B cell (primary cell): ENCODE data around the gene PCDH10. TPM values are rescaled to one million over a fixed set of nuclear protein-coding genes. Genes with fewer than 3 reads are reported as not detected.

Experiments
- ATAC-seq: fragments of 200-7000 bp; cut with Tn5 transposase; one replicate; pipeline ENCODE4 v1.10.0; 2021; ENCODE audit warnings: low read depth, mild to moderate bottlenecking, moderate number of reproducible peaks, moderate library complexity
- CTCF ChIA-PET: fragments of 350-600 bp; sonication (Branson Sonifier 250); formaldehyde crosslinking; loops from one replicate; lab custom pipeline; 2021; ENCODE audit warnings: antibody characterized with exemption, inconsistent platforms; lab: Charles Lee
- POLR2A ChIA-PET: fragments of 350-600 bp; sonication (Branson Sonifier 250); formaldehyde crosslinking; loops from one replicate; lab custom pipeline; 2021; ENCODE audit warnings: antibody characterized with exemption; lab: Charles Lee
- DNase-seq: peaks from one replicate; pipeline ENCODE4 v3.0.0; 2013
- H2AFZ ChIP-seq: 2 replicates; pipeline ENCODE4 v1.6.1; 2012; ENCODE audit warnings: mild to moderate bottlenecking, low read depth, low read length; ENCODE audit not compliant: insufficient read depth, poor library complexity, severe bottlenecking
- H3K27ac ChIP-seq, 2 donors: 1 replicate in 1 of 2; 2 replicates in 1 of 2; pipeline ENCODE4 v1.5.1; 2012 to 2013; ENCODE audit warnings: low read length in 2 of 2, mild to moderate bottlenecking in 2 of 2, moderate library complexity in 1 of 2
- H3K27me3 ChIP-seq, 4 experiments: fragments of 200-600 bp in 1 of 4; sonication (generic) in 1 of 4; replicated peaks in 1 of 4; 1 replicate in 2 of 4; 2 replicates in 2 of 4; pipeline versions ENCODE4 v1.6.1 to v1.7.0; 2013 to 2016; ENCODE audit warnings: low read length in 3 of 4, mild to moderate bottlenecking in 2 of 4, mixed read lengths in 1 of 4, moderate library complexity in 1 of 4; ENCODE audit not compliant: insufficient read depth in 4 of 4, control insufficient read depth in 3 of 4; ENCODE audit errors: control extremely low read depth in 1 of 4
- H3K36me3 ChIP-seq, 2 experiments: replicated peaks in 1 of 2; 1 replicate in 1 of 2; 2 replicates in 1 of 2; pipeline versions ENCODE4 v1.6.1 to v1.7.1; 2013; ENCODE audit warnings: low read length in 1 of 2; ENCODE audit not compliant: insufficient read depth in 2 of 2, control insufficient read depth in 1 of 2; ENCODE audit errors: control extremely low read depth in 1 of 2, extremely low read depth in 1 of 2
- H3K4me1 ChIP-seq, 2 donors: fragments of 200-600 bp in 1 of 2; sonication (generic) in 1 of 2; 1 replicate in 1 of 2; 2 replicates in 1 of 2; pipeline versions ENCODE4 v1.5.1 to v1.6.1; 2013 to 2017; ENCODE audit warnings: low read length in 2 of 2; ENCODE audit not compliant: control insufficient read depth in 2 of 2, insufficient read depth in 2 of 2
- H3K4me2 ChIP-seq: replicated peaks from 2 replicates; pipeline ENCODE3; 2012; ENCODE audit warnings: mild to moderate bottlenecking, low read depth, low read length; ENCODE audit not compliant: poor library complexity, severe bottlenecking
- H3K4me3 ChIP-seq, 5 experiments: fragments of 200-600 bp in 1 of 5; sonication (generic) in 1 of 5; 1 replicate in 3 of 5; 2 replicates in 2 of 5; pipeline versions ENCODE4 v1.5.1 to v1.7.0; 2011 to 2016; ENCODE audit warnings: low read length in 4 of 5, mild to moderate bottlenecking in 4 of 5, low read depth in 2 of 5, control low read depth in 1 of 5, moderate library complexity in 1 of 5; ENCODE audit not compliant: insufficient read depth in 1 of 5; ENCODE audit errors: control extremely low read depth in 1 of 5, extremely low read depth in 1 of 5
- H3K79me2 ChIP-seq: fragments of 200-600 bp; sonication (generic); one replicate; pipeline ENCODE4 v1.6.0; 2016; ENCODE audit warnings: low read length; ENCODE audit not compliant: control insufficient read depth, insufficient read depth
- H3K9ac ChIP-seq: fragments of 200-600 bp; sonication (generic); 2 replicates; pipeline ENCODE4 v1.6.1; 2017; ENCODE audit warnings: mild to moderate bottlenecking, low read length, moderate library complexity
- H3K9me3 ChIP-seq, 3 donors: one replicate each; pipeline versions ENCODE4 v1.6.1 to v1.7.1; 2013; ENCODE audit warnings: low read length in 2 of 3; ENCODE audit not compliant: control insufficient read depth in 2 of 3, insufficient read depth in 1 of 3; ENCODE audit errors: control extremely low read depth in 1 of 3
- H4K20me1 ChIP-seq: 2 replicates; pipeline ENCODE4 v1.6.0; 2012; ENCODE audit warnings: mild to moderate bottlenecking, low read length; ENCODE audit not compliant: insufficient read depth, control insufficient read depth, poor library complexity, severe bottlenecking
- H3K27ac Mint-ChIP-seq: one replicate; pipeline ENCODE4 v1.8.0; 2021; ENCODE audit warnings: mixed read lengths
- H3K27me3 Mint-ChIP-seq: one replicate; pipeline ENCODE4 v1.8.0; 2021; ENCODE audit warnings: mixed read lengths
- H3K4me1 Mint-ChIP-seq: one replicate; pipeline ENCODE4 v1.8.0; 2021; ENCODE audit warnings: mixed read lengths
- H3K4me3 Mint-ChIP-seq: one replicate; pipeline ENCODE4 v1.8.0; 2021; ENCODE audit warnings: mixed read lengths
- H3K9me3 Mint-ChIP-seq: one replicate; pipeline ENCODE4 v1.8.0; 2022; ENCODE audit warnings: mixed read lengths; ENCODE audit not compliant: insufficient read depth
- EZH2 ChIP-seq: IDR thresholded peaks from 2 replicates; pipeline ENCODE4 v1.6.1; 2012; ENCODE audit warnings: borderline replicate concordance, low read depth, mild to moderate bottlenecking, moderate library complexity, low read length; ENCODE audit not compliant: insufficient read depth, poor library complexity, severe bottlenecking
- WGBS: methylation state at CpG from one replicate; pipeline ENCODE4 v1.1.5; 2013; ENCODE audit warnings: missing lambda C conversion rate; ENCODE audit not compliant: insufficient coverage; 5-methylcytosine and 5-hydroxymethylcytosine counted together
- intact Hi-C: fragments of 100-400 bp; cut with micrococcal nuclease; formaldehyde crosslinking; loops from one replicate; pipeline ENCODE4 v1.10.0; 2022
- polyA plus RNA-seq: library from polyadenylated mRNA; depleted of rRNA; stranded (reverse); fragments of >200 nt; gene quantifications from 2 replicates; pipeline ENCODE4 v1.2.3, GENCODE V29; 2012
- total RNA-seq, 2 donors: library from RNA; stranded (reverse); fragments of 120-200 nt in 1 of 2; gene quantifications; 1 replicate in 1 of 2; 2 replicates in 1 of 2; pipeline versions ENCODE4 v1.2.3 to v1.2.4, GENCODE V29; 2013 to 2022
- TF ChIP-seq, protein P1 (sequence below): fragments of 200-600 bp; IDR thresholded peaks from one replicate; pipeline ENCODE4 v1.8.0; 2022; ENCODE audit warnings: antibody characterized with exemption, mild to moderate bottlenecking

PCDH10 gene
- total and polyA plus RNA-seq, 2 donors (not counting 1 experiment from before 2014, with no cell fraction given) = not detected

- Histone ChIP-seq H2AFZ (no peak overlapping the region), H3K27me3 (peaks cover 0 to 16% (median 8%) of the 10 kb centered on the region in 4 experiments), H3K79me2 (no peaks in the 10 kb centered on the region), H3K36me3 (no peaks in the 10 kb centered on the region), H3K4me3 (no peak overlapping the region), H3K4me2 (no peak overlapping the region), H3K9me3 (peaks cover 0 to 11% (median 0%) of the 10 kb centered on the region in 3 donors), H3K27ac (no peak overlapping the region), H3K4me1 (no peaks in the 10 kb centered on the region), H4K20me1 (no peaks in the 10 kb centered on the region), H3K9ac (no peak overlapping the region)
- intact Hi-C loops = no loop called here
- no peak overlapping the region for H3K4me3 Mint-ChIP-seq
- H3K9me3 Mint-ChIP-seq = no peaks in the 10 kb centered on the region
- DNase-seq = no peak
- CTCF ChIA-PET = no interaction called here
- POLR2A ChIA-PET = no interaction called here
- ATAC-seq = no peak
- H3K4me1 Mint-ChIP-seq = no peaks in the 10 kb centered on the region
- WGBS = no CpG with 5 or more reads among the region's 2 CpGs
- no peak overlapping the region for H3K27ac Mint-ChIP-seq
- TF ChIP-seq, protein P1, sequence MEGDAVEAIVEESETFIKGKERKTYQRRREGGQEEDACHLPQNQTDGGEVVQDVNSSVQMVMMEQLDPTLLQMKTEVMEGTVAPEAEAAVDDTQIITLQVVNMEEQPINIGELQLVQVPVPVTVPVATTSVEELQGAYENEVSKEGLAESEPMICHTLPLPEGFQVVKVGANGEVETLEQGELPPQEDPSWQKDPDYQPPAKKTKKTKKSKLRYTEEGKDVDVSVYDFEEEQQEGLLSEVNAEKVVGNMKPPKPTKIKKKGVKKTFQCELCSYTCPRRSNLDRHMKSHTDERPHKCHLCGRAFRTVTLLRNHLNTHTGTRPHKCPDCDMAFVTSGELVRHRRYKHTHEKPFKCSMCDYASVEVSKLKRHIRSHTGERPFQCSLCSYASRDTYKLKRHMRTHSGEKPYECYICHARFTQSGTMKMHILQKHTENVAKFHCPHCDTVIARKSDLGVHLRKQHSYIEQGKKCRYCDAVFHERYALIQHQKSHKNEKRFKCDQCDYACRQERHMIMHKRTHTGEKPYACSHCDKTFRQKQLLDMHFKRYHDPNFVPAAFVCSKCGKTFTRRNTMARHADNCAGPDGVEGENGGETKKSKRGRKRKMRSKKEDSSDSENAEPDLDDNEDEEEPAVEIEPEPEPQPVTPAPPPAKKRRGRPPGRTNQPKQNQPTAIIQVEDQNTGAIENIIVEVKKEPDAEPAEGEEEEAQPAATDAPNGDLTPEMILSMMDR = no peak
- no peak for TF ChIP-seq EZH2
- peaks cover 14% of the 10 kb centered on the region for H3K27me3 Mint-ChIP-seq
Measured at GRCh38 chr4:133156556-133156955, 7.5 kb downstream of the PCDH10 start.

DNA sequence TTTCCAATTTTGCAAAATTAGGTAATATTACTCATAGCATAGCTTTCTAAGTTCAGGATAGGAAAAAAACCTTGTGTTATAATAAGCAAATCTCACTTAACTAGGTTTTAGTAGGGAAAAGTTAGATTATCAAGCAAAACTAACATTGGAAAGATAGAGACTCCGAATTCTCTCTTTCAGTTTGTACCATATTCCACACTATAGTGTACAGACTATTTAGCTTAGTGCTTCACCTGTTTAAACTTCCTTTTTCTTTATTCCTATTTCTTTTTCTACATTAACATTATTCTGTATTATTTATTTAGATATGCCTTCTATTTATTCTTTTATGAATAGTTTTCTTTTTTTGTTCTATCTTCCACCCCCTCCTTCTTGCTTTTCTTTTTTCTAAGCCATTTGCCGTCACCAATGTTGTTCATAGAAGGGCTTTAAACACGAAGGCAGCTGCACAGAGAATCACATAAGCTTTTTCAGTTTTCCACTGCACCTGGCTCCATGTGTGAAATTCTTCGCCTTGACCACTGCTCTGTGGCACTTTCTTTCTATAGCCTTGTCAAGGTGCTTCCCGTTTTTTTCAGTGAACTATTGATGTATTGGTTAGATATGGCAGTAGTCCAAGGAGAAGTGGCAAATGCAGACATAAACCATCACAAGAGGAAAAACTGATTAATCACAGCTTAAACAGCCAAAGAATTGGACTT, 8.5 kb downstream of the PCDH10 start:
- H4K20me1 ChIP-seq = no peaks in the 10 kb centered on the region
- no peak overlapping the region for H3K4me2 ChIP-seq
- H3K4me1 ChIP-seq = no peaks in the 10 kb centered on the region
- no peaks in the 10 kb centered on the region for H3K79me2 ChIP-seq
- Mint-ChIP-seq H3K27ac (no peak overlapping the region), H3K4me1 (no peaks in the 10 kb centered on the region), H3K27me3 (peaks cover 10% of the 10 kb centered on the region), H3K4me3 (no peak overlapping the region), H3K9me3 (no peaks in the 10 kb centered on the region)
- no peak overlapping the region for H3K27ac ChIP-seq
- no peak for DNase-seq
- POLR2A ChIA-PET = no interaction called here
- intact Hi-C loops = no loop called here
- H3K36me3 ChIP-seq = no peaks in the 10 kb centered on the region
- WGBS = no CpG with 5 or more reads among the region's 5 CpGs
- no peak overlapping the region for H3K9ac ChIP-seq
- peaks cover 0 to 7% (median 5%) of the 10 kb centered on the region in 4 experiments for H3K27me3 ChIP-seq
- peaks cover 0 to under 1% (median 0%) of the 10 kb centered on the region in 3 donors for H3K9me3 ChIP-seq
- CTCF ChIA-PET = no interaction called here
- no peak overlapping the region for H3K4me3 ChIP-seq
- H2AFZ ChIP-seq = no peak overlapping the region
- ATAC-seq = no peak
- TF ChIP-seq, protein P1 = no peak
- no peak for TF ChIP-seq EZH2
